Activated T-cell treated with anti-CD3 and anti-CD28 coated beads for 48 hours (primary cell): ENCODE results near the gene FBXO15.

ENCODE experiments used
- DNase-seq: peaks from one replicate; pipeline ENCODE4 v3.0.0-alpha.2; 2020; ENCODE audit warnings: low read depth

FBXO15 gene

GRCh38 chr18:74063023-74063422, 84.6 kb downstream of the FBXO15 start:
- DNase-seq, result no peak

- DNase-seq, result no peak
Observed at GRCh38 chr18:74062037-74062436, 85.6 kb downstream of the FBXO15 start.

DNA sequence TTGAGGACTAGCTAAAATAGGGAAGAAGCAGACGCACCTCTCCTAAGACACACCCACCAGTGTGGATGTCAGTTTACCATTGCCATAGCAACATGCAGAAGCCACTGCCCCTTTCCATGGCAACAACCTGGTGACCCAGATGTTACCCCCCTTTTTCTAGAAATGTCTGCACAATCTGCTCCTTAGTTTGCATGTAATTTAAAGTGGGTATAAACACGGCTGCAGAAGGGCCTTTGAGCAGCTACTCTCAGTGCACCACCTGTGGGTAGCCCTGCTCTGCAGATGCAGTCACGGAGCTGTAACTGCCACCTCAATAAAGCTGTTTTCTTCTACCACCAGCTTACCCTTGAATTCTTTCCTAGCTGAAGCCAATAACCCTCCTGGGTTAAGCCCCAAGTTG, 87.1 kb downstream of the FBXO15 start:
- DNase-seq, result no peak

DNA sequence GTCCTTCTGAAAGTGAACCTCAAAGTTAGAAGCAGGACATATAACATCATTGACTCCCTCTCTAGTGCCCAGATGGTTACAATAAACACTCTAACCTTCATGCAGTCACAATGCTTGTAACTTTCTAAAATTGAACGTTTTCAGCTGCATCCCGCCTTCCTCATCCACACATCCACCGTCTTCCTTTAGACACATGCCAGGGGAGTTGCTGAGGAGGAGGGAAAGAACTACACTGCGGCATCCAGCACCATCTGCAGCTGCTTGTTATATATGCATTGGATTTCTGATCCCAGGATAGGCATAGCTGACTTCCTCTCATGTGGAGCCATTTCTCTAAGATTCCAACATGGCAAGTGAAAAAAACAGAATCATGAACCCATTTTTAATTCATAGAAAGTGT, 96.8 kb downstream of the FBXO15 start:
- DNase-seq, result no peak

DNA sequence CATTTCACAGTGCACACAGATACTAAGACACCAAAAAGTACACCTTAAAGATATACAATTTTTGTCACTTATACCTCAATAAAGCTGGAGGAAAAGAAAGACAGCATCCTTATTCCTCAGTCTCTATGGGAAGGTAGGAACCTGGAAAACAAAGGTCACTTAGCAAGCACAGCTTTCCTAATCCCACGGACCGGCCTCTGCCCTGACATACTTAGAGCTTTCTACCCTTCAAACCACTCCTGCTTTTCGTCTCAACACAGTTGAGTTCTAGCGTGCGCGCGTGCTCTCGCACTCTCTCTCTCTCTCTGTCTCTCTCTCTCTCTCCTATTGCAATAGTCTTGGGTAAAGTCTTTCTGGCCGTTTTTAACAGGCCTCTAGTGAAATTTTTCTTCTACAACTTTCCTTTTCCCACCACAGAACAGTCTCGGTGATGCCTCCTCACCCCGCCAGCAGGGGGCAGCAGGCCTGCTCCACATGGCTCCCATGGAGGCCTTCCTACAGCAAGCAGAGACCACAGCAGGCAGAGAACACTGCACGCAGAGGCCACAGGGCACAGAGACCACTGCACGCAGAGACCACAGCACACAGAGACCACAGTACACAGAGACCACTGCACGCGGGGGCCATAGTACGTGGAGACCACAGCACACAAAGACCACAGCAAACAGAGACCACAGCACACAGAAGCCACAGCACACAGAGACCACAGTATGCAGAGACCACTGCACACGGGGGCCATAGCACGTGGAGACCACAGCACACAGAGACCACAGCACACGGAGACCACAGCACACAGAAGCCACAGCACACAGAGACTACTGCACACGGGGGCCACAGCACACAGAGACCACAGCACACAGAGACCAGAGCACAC, 106.9 kb downstream of the FBXO15 start:
- peak; percentile 64 for DNase-seq

DNA sequence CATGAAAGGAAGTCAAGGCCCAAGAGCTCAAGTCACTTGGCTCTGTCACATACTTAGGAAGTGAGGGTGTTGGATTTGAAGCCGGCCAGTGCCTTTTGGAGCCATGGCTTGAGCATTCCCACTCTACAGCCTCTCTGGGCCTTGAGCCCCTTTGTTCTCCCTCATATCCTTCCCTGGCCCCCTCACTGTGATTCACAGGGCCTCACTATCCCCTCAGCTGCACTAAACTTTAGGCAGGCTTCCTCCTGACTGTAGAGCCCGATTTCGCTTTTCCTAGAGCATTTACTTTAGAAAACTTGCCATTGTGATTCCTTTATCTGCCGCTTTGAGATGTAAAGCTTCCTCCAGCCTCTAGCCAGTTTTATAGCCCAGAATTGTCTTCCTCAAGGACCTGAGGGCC, 107.6 kb downstream of the FBXO15 start:
- DNase-seq, result no peak

GRCh38 chr18:74029161-74029560, 118.5 kb downstream of the FBXO15 start:
- DNase-seq, result no peak
